ENCODE data around the gene RNF114. TPM values are rescaled to one million over a fixed set of nuclear protein-coding genes. Genes with fewer than 3 reads are reported as not detected.
"Not testable (repeated sequence)": the region's sequence is repeated elsewhere in the genome, so short reads cannot be mapped to it uniquely, and the experiment has no call there.

RNF114 gene
- total RNA-seq, 6 experiments from 2014 or later: 38.6 to 113 (median 44.9) TPM

DNA sequence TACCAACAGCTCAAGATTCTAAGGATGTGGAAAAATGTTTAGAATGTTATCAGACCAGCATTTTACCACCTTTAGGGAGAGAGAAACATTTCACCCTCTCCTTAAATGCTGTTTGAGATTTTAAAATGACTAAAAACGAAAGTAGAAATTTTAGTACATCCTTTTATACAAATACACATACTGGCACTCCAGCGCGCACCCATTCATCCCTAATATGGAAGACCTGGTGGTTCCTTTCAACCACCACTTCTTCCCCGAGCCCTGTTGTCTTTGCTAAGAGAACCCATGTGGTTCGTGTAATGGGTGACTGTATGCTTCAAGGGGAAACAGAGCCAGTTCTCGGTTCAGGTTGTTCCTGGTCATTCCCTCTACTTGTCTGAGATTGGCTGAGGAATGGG is 42.1 kb upstream of the RNF114 start:
- H3K36me3 ChIP-seq: no peaks in the 10 kb centered on the region
- no peak overlapping the region for H3K27ac ChIP-seq
- no peaks in the 10 kb centered on the region for H3K9me3 ChIP-seq
- DNase-seq: no peak
- H3K4me3 ChIP-seq: no peak overlapping the region
- intact Hi-C loops (cut with DNase I): no loop called here
- H3K4me1 ChIP-seq: peaks cover 0 to 65% (median 34%) of the 10 kb centered on the region in 4 donors
- no peaks in the 10 kb centered on the region for H3K27me3 ChIP-seq
- no peak for ATAC-seq
- 53% methylated on average over 6 of the region's 6 CpGs for WGBS (ENCODE audit: insufficient coverage, low coverage, low lambda C conversion rate, missing lambda C conversion rate)
- TF ChIP-seq POLR2A (IDR thresholded peaks at IDR 0.05): no peak
- TF ChIP-seq CTCF (IDR thresholded peaks at IDR 0.05): no peak

DNA sequence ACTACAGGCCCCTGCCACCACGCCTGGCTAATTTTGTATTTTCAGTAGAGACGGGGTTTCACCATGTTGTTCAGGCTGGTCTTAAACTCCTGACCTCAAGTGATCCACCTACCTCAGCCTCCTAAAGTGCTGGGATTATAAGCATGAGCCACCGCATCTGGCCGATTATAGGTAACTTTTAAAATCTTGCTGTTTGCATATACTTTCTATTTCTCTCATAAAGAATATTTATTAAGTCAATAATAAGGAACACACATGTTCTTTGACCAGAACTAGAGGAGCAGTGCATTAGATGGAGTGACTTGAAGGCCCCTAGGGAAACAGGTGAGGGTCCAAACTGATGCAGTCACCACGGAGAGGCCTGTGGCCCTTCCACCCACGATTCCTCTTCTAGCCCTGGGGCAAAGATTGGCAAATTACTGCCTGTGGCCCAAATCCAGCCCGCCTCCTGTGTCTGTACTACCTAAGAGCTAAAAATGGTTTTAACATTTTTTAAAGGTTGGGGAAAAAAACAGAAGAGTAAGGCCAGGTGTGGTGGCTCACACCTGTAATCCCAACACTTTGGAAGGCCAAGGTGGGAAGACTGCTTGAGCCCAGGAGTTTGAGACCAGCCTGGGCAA is 40.6 kb upstream of the RNF114 start:
- intact Hi-C loops (cut with DNase I); H3K4me3 ChIP-seq; H3K36me3 ChIP-seq; H3K9me3 ChIP-seq; H3K27me3 ChIP-seq: not testable (repeated sequence)
- Histone ChIP-seq H3K4me1 (peaks cover 0 to 68% (median 37%) of the 10 kb centered on the region in 4 donors), H3K27ac (peak overlapping the region; percentile 39 to 96 (median 88))
- 55% methylated on average over 6 of the region's 7 CpGs for WGBS (ENCODE audit: insufficient coverage, low coverage, low lambda C conversion rate, missing lambda C conversion rate)
- ATAC-seq (peak; percentile 23 to 55 (median 48)), DNase-seq (peak in 2 of 3 donors; percentile 72 to 82)

- intact Hi-C loops (cut with DNase I): no loop called here
- TF ChIP-seq POLR2A (IDR thresholded peaks at IDR 0.05) (no peak), CTCF (IDR thresholded peaks at IDR 0.05) (no peak)
- 17% methylated on average over 6 of the region's 6 CpGs for WGBS (ENCODE audit: insufficient coverage, low coverage, low lambda C conversion rate, missing lambda C conversion rate)
- ATAC-seq (peak; percentile 66 to 79 (median 72)), DNase-seq (peak in 1 of 3 donors; percentile 43)
- Histone ChIP-seq H3K36me3 (no peaks in the 10 kb centered on the region), H3K27me3 (no peaks in the 10 kb centered on the region), H3K4me3 (no peak overlapping the region), H3K27ac (peak overlapping the region; percentile 39 to 96 (median 88)), H3K9me3 (no peaks in the 10 kb centered on the region), H3K4me1 (peaks cover 0 to 68% (median 37%) of the 10 kb centered on the region in 4 donors)
Measured at GRCh38 chr20:49896204-49896603, 40.0 kb upstream of the RNF114 start.

GRCh38 chr20:49899541-49900383 is 36.4 kb upstream of the RNF114 start:
- TF ChIP-seq CTCF (IDR thresholded peaks at IDR 0.05) (no peak), POLR2A (IDR thresholded peaks at IDR 0.05) (no peak)
- no peak overlapping the region for H3K4me3 ChIP-seq
- H3K27me3 ChIP-seq: no peaks in the 10 kb centered on the region
- peaks cover 0 to 57% (median 23%) of the 10 kb centered on the region in 4 donors for H3K4me1 ChIP-seq
- no peaks in the 10 kb centered on the region for H3K9me3 ChIP-seq
- peak; percentile 48 to 66 (median 56) for ATAC-seq
- H3K27ac ChIP-seq: peak overlapping the region in 2 of 3 donors; percentile 66 to 80
- intact Hi-C loops (cut with DNase I): no loop called here
- WGBS (ENCODE audit: insufficient coverage, low coverage, low lambda C conversion rate, missing lambda C conversion rate): 36% methylated on average over 10 of the region's 10 CpGs
- peaks cover 0 to 13% (median 0%) of the 10 kb centered on the region in 4 donors for H3K36me3 ChIP-seq
- DNase-seq: peak in 1 of 3 donors; percentile 43

DNA sequence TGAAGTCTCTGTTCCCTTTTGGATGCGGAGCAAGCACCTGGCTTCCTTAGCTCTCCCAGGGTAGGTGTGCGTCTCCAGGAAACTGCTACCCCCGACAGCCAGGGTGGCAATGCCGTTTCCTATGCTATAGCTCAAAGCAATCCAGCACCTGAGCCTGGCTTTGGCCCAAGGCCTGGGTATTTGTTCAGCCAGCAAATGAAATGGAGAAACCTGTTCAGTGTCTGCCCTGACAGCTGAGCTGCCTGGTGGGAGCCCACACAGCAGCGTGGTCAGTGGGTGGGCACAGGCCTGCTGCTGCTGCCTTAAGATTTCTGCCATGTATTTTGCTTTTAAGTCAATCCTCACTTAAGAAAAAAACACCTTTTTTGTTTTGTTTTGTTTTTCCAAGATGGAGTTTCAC is 34.6 kb upstream of the RNF114 start:
- intact Hi-C loops (cut with DNase I): no loop called here
- TF ChIP-seq CTCF (IDR thresholded peaks at IDR 0.05) (no peak), POLR2A (IDR thresholded peaks at IDR 0.05) (no peak)
- no peak overlapping the region for H3K4me3 ChIP-seq
- WGBS (ENCODE audit: insufficient coverage, low coverage, low lambda C conversion rate, missing lambda C conversion rate): no CpG with 5 or more reads among the region's 5 CpGs
- ATAC-seq (peak in 1 of 4 donors; percentile 21), DNase-seq (peak in 1 of 3 donors; percentile 42)
- H3K36me3 ChIP-seq: peaks cover 0 to 28% (median 3%) of the 10 kb centered on the region in 4 donors
- peaks cover 0 to 40% (median 15%) of the 10 kb centered on the region in 4 donors for H3K4me1 ChIP-seq
- H3K9me3 ChIP-seq: no peaks in the 10 kb centered on the region
- H3K27me3 ChIP-seq: no peaks in the 10 kb centered on the region
- H3K27ac ChIP-seq: no peak overlapping the region
